HG03280 (cell line): ENCODE results near the gene DUS2.
"Not testable (repeated sequence)": the region's sequence is repeated elsewhere in the genome, so short reads cannot be mapped to it uniquely, and the experiment has no call there.

Experiments used
- ATAC-seq: cut with Tn5 transposase; IDR thresholded peaks from one replicate; pipeline ENCODE4 v1.9.1; 2021; ENCODE audit warnings: mild to moderate bottlenecking, moderate library complexity; ENCODE audit not compliant: unreplicated experiment

The DUS2 gene

GRCh38 chr16:67998231-67998778 is 24.8 kb upstream of the DUS2 start:
- not testable (repeated sequence) for ATAC-seq

DNA sequence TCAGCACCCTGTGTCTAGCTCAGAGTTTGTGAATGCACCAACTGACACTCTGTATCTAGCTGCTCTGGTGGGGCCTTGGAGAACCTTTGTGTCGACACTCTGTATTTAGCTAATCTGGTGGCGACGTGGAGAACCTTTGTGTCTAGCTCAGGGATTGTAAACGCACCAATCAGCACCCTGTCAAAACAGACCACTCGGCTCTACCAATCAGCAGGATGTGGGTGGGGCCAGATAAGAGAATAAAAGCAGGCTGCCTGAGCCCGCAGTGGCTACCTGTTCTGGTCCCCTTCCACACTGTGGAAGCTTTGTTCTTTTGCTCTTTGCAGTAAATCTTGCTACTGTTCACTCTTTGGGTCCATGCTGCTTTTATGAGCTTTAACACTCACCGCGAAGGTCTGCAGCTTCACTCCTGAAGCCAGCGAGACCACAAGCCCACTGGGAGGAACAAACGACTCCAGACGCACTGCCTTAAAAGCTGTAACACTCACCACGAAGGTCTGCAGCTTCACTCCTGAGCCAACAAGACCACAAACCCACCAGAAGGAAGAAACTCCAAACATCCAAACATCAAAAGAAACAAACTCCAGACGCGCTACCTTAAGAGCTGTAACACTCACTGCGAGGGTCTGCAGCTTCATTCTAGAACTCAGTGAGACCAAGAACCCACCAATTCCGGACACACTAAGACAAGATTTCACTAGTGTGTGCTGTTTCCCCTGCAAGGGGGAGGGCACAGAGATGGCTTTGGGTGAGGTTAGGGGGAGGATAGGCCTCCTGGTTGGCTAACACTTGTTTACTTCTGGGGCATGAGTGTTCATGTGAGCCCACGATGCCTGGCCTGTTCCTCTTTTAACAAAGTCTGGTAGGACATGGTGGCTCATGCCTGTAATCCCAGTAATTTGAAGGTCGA is 24.1 kb upstream of the DUS2 start, which contains the start of gene DPEP2:
DPEP2 (minus strand) TSS at position 706 of the 910 bp plus-strand sequence. CDS start 6,272 bp downstream, outside the sequence.
- ATAC-seq, result not testable (repeated sequence)

GRCh38 chr16:67999985-68000384 is 23.1 kb upstream of the DUS2 start:
- no peak for ATAC-seq

DNA sequence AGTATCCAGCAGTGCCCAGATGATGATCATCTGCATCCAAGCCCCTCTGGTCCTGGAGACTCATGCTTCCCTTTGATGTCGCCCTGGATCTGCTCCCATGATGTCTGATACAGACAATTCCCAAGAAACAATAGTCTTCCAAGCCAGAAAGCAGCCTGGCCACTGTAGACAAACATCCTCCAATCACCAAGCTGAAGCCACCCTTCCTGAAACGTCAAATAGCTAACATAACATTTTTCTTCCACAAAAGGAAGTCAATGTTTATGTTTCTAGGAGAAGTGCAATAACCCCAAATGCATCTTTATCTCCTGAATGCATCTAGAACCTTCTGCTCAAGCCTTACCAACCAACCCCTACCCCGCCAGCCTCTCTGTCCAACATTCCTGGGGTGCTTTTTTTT is 22.6 kb upstream of the DUS2 start:
- ATAC-seq, result no peak

DNA sequence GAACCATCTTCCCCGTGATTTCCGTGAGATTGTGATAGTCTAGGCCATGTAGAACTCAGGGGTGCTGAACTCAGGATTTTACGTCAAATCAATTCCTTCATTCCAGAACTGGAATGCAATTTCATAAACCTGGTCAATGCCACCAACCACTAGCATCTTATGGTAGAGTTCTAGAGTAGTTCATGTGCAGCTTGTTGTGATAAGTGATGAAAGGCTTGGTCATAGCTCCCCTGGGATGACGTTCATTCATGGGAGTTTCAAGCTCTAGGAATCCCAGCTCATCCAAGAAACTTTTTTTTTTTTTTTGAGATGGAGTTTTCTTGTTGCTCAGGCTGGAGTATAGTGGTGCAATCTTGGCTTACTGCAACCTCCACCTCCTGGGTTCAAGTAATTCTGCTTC is 20.1 kb upstream of the DUS2 start:
- no peak for ATAC-seq

GRCh38 chr16:68005211-68005610 is 17.9 kb upstream of the DUS2 start:
- ATAC-seq, result no peak

GRCh38 chr16:68005786-68006286 is 17.2 kb upstream of the DUS2 start:
- no peak for ATAC-seq

DNA sequence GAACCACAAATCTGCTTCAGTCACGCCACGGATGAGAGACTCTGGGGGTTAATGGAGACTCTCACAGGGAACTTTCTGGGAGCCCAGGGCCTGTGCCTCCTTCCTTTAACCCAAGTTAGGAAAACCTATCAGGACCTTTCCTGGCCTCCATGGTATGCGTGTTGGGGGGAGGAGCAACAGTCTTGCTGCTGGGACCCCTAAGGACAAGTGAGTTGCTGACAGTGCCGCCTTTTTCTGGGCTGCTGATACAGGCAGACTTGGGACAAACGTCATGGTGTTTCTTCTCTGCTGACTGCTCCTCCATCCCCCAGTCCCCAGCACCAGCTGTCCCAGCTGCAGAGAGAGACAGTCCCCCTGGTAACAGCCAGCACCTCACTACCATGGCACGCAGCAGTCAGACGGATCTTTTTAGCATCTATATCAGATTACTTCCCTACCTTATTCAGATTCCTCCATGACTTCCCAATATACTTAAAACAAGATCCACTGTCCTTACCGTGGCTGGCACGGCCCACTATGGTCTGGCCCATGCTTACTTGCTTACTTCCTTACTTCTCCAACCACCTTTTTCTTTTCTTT is 13.8 kb upstream of the DUS2 start:
- no peak for ATAC-seq

- not testable (repeated sequence) for ATAC-seq
Observed at GRCh38 chr16:68009872-68010271, 13.2 kb upstream of the DUS2 start.

DNA sequence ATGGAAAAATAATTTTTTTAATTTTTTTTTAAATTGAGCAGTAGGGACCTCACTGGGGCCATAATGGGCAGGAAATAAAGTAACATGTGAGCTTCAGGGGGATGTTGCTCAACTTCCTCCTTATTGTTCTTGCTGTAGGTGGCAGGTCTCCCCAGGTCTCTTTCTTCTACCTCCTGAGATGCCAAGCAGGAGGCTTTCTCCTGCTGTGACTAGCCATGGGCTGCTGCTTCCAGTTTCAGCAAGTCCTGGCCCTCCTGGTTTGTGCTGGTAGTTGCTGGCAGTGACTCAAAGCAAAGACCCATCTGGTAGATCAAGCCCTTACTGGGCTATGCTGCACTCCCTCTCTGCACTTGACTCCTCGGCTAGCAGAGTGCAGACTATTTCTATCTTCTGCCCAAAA is 9.6 kb upstream of the DUS2 start:
- no peak for ATAC-seq

GRCh38 chr16:68015681-68016080 is 7.4 kb upstream of the DUS2 start, which contains the start of gene DPEP2NB:
Gene DPEP2NB, minus strand, starts transcription at chr16:68015911. Its CDS starts 141 bp downstream, at chr16:68015770.
- ATAC-seq, result no peak

- ATAC-seq, result no peak
Observed at GRCh38 chr16:68019167-68019680, 3.9 kb upstream of the DUS2 start.

- no peak for ATAC-seq
Observed at GRCh38 chr16:68021490-68021889, 1.6 kb upstream of the DUS2 start.

DNA sequence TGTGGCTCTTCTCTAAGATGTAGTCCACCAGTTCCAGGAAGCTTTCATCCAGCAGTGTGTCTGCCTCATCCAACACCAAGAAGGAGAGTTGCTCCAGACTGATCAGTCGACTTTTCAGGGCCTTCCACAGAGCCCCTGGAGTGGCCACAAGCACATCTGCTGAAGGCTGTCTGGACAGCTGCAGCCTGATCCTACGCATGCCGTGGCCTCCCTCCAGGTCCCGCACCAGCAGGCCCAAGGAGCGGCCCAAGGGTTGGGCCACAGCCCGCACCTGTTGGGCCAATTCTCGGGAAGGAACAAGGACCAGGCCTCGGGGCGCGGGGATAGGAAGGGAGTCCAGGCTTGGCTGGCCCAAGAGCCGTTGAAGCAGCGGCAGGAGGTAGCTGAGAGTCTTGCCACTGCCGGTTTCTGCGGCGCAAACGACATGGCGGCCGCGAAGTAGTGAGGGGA is 781 bp upstream of the DUS2 start:
- no peak for ATAC-seq

DNA sequence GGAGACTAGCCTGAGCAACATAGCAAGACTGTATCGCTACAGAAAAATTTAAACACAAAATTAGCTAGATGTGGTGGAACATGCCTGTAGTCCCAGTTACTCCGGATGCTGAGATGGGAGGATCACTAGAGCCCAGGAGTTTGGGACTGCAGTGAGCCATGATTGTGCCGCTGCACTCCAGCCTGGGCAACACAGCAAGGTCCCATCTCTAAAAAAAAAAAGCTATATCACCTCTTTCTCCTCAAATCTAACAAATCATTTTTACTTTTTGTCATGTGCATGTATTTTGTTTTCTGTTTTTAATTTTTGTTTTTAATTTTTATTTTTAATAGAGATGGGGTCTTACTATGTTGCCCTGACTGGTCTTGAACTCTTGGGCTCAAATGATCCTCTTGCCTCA is 5.9 kb downstream of the DUS2 start:
- ATAC-seq, result no peak

- not testable (repeated sequence) for ATAC-seq
Observed at GRCh38 chr16:68030108-68030507, 7.0 kb downstream of the DUS2 start.

DNA sequence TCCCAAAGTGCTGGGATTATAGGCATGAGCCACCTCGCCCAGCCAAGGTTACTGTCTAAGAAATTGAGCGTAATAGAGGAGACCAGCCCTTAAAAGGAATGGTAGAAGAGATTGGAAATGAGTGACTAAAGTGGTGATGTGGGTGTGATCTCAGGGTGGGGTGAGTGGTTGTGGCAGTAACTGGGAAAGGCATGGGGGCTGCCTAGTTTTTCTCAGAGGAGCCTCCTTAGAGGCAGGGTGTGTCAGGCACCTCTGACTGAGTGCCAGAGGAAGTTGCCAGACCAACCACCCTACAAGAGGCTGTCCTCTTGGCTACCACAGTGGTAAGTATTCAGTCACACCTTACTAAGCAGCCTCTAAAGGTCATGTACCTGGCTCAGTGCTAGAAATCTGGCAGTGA is 8.9 kb downstream of the DUS2 start:
- ATAC-seq, result no peak

DNA sequence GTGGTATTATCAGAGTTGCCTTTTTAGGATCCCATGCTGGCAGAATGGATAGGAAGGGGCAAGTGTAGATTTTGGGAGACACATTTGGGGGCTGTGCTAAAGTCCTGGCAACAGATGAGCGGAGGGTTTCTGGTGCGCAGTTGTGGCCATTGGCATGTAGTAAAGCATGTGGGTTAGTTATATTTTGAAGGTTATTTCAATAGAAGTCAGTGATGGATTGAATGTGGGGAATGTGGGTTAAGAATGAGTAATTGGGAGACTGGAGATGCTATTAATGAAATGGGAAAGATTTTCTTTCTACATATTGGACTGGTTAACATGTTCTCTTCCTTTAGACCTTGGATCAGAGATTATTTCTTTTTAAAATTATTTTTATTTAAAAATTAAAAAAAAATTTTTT is 10.0 kb downstream of the DUS2 start:
- ATAC-seq, result no peak

GRCh38 chr16:68035227-68035626 is 12.1 kb downstream of the DUS2 start:
- ATAC-seq, result no peak

GRCh38 chr16:68037841-68038597 is 14.9 kb downstream of the DUS2 start:
- ATAC-seq, result no peak
